ENCODE results near the gene RCBTB1. TPM values are rescaled to one million over a fixed set of nuclear protein-coding genes. Genes with fewer than 3 reads are reported as not detected.
"Not testable (repeated sequence)": the region's sequence is repeated elsewhere in the genome, so short reads cannot be mapped to it uniquely, and the experiment has no call there.

RCBTB1 gene
- polyA plus RNA-seq, 1 donor (not counting 4 experiments of a cell fraction or from before 2014, with no cell fraction given): 26.9 TPM

- FAIRE-seq: no peak
- DNase-seq (ENCODE audit: low read depth, low spot score): no peak
- no peak overlapping the region for H3K9ac ChIP-seq (ENCODE audit: control insufficient read depth, extremely low read depth, insufficient read depth, low read length)
- H3K4me2 ChIP-seq (ENCODE audit: control insufficient read depth, extremely low read depth, insufficient read depth, low read depth, low read length): no peak overlapping the region
- TF ChIP-seq EZH2 (IDR thresholded peaks at IDR 0.05; ENCODE audit: low read length) (no peak), CTCF (optimal IDR thresholded peaks at IDR 0.05 in 1 of 3, IDR thresholded peaks at IDR 0.05 in 1 of 3, conservative IDR thresholded peaks at IDR 0.05 in 1 of 3; ENCODE audit: extremely low read depth in 1 of 3, insufficient read depth in 2 of 3, low read length in 3 of 3) (no peak)
- no peaks in the 10 kb centered on the region for H3K27me3 ChIP-seq (ENCODE audit: control insufficient read depth, extremely low read depth, insufficient read depth, low read length)
- no peak overlapping the region for H2AFZ ChIP-seq (ENCODE audit: control insufficient read depth, low read length)
- dilution Hi-C loops (cut with MboI; ENCODE audit: extremely low pct_ligation_motif_present, low sequenced_read_pairs): no loop called here
- H3K4me3 ChIP-seq (ENCODE audit: control insufficient read depth in 2 of 3, extremely low read depth in 1 of 3, insufficient read depth in 2 of 3, low read depth in 1 of 3, low read length in 3 of 3): no peak overlapping the region
- H3K36me3 ChIP-seq (ENCODE audit: control insufficient read depth in 2 of 2, extremely low read depth in 1 of 2, insufficient read depth in 2 of 2, low read length in 2 of 2): peaks cover 0 to 2% of the 10 kb centered on the region in 2 experiments
- no peaks in the 10 kb centered on the region for H3K9me3 ChIP-seq (ENCODE audit: control insufficient read depth, low read depth, low read length)
- no peak overlapping the region for H3K27ac ChIP-seq (ENCODE audit: control insufficient read depth, insufficient read depth, low read length)
- H3K9me1 ChIP-seq (ENCODE audit: control insufficient read depth, extremely low read depth, insufficient read depth, low read length): no peaks in the 10 kb centered on the region
- no peaks in the 10 kb centered on the region for H4K20me1 ChIP-seq (ENCODE audit: control insufficient read depth, extremely low read depth, insufficient read depth, low read length)
- no peaks in the 10 kb centered on the region for H3K79me2 ChIP-seq (ENCODE audit: control insufficient read depth, insufficient read depth, low read length)
- H3K4me1 ChIP-seq (ENCODE audit: control insufficient read depth, extremely low read depth, insufficient read depth, low read length): peaks cover 18% of the 10 kb centered on the region
Observed at GRCh38 chr13:49497272-49497671, 88.1 kb downstream of the RCBTB1 start.

GRCh38 chr13:49496837-49497236 lies 88.5 kb downstream of the RCBTB1 start:
- H4K20me1 ChIP-seq (ENCODE audit: control insufficient read depth, extremely low read depth, insufficient read depth, low read length); H3K4me3 ChIP-seq (ENCODE audit: control insufficient read depth in 2 of 3, extremely low read depth in 1 of 3, insufficient read depth in 2 of 3, low read depth in 1 of 3, low read length in 3 of 3); dilution Hi-C loops (cut with MboI; ENCODE audit: extremely low pct_ligation_motif_present, low sequenced_read_pairs); H3K36me3 ChIP-seq (ENCODE audit: control insufficient read depth in 2 of 2, extremely low read depth in 1 of 2, insufficient read depth in 2 of 2, low read length in 2 of 2); H3K9ac ChIP-seq (ENCODE audit: control insufficient read depth, extremely low read depth, insufficient read depth, low read length); H3K79me2 ChIP-seq (ENCODE audit: control insufficient read depth, insufficient read depth, low read length); H2AFZ ChIP-seq (ENCODE audit: control insufficient read depth, low read length); H3K9me3 ChIP-seq (ENCODE audit: control insufficient read depth, low read depth, low read length); DNase-seq (ENCODE audit: low read depth, low spot score); H3K9me1 ChIP-seq (ENCODE audit: control insufficient read depth, extremely low read depth, insufficient read depth, low read length); H3K27me3 ChIP-seq (ENCODE audit: control insufficient read depth, extremely low read depth, insufficient read depth, low read length); FAIRE-seq: not testable (repeated sequence)
- H3K4me2 ChIP-seq (ENCODE audit: control insufficient read depth, extremely low read depth, insufficient read depth, low read depth, low read length): peak overlapping the region; percentile 44
- peak overlapping the region; percentile 49 for H3K27ac ChIP-seq (ENCODE audit: control insufficient read depth, insufficient read depth, low read length)
- peaks cover 18% of the 10 kb centered on the region for H3K4me1 ChIP-seq (ENCODE audit: control insufficient read depth, extremely low read depth, insufficient read depth, low read length)

All from keratinocyte (primary cell).